ENCODE data around the gene CENPP. TPM values are rescaled to one million over a fixed set of nuclear protein-coding genes. Genes with fewer than 3 reads are reported as not detected.

The CENPP gene
- total RNA-seq, 1 experiment from 2014 or later: 14.3 TPM

DNA sequence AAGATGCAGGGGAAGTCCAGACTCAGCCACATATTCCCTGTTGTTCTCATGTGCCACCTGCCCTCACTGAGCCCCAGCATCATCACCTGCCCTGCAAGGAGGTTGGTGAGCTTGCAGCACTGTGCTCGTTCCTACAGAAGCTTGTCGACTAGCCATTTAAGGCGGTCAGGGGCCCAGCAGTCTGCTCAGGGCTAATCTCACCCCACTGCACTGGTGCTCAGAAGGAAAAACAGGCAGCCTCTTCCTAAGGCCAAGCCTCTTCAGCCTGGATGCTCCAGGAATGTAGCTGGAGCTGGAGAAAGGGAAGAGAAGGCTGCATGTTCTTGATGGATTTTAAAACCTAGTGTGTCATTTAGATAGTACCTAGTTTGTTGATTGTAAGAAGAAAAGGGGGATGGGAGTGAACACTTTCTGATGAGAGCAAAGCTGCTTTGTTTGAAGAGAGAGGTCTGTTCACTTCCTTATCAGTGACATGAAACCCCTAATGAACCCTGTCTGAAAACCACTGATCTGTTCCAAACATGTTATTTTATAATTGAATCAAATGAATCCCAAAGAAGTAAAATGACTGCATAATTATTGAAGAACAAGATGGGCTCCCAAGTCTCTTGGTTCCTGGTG lies 167.1 kb downstream of the CENPP start:
- no peak overlapping the region for H3K4me3 Mint-ChIP-seq
- H3K4me1 Mint-ChIP-seq: no peaks in the 10 kb centered on the region
- CTCF ChIA-PET: interaction anchor here (1.3 kb wide), 1 partner anchor 12 kb away, joined by 4 read pairs; no protein-coding TSS in a partner anchor
- TF ChIP-seq FOXJ3 (CRISPR knock-in tag; IDR thresholded peaks at IDR 0.05; ENCODE audit: borderline replicate concordance): no peak
- TF ChIP-seq SOX15 (CRISPR knock-in tag; IDR thresholded peaks at IDR 0.05): no peak
- TF ChIP-seq CDX4 (CRISPR knock-in tag; IDR thresholded peaks at IDR 0.05; ENCODE audit: borderline replicate concordance): no peak
- no peak for TF ChIP-seq ZNF425 (CRISPR knock-in tag; conservative IDR thresholded peaks at IDR 0.05)
- no peak for TF ChIP-seq ZNF121 (CRISPR knock-in tag; IDR thresholded peaks at IDR 0.05)
- TF ChIP-seq FOXK1 (CRISPR knock-in tag; IDR thresholded peaks at IDR 0.05): no peak
- TF ChIP-seq, protein P1, sequence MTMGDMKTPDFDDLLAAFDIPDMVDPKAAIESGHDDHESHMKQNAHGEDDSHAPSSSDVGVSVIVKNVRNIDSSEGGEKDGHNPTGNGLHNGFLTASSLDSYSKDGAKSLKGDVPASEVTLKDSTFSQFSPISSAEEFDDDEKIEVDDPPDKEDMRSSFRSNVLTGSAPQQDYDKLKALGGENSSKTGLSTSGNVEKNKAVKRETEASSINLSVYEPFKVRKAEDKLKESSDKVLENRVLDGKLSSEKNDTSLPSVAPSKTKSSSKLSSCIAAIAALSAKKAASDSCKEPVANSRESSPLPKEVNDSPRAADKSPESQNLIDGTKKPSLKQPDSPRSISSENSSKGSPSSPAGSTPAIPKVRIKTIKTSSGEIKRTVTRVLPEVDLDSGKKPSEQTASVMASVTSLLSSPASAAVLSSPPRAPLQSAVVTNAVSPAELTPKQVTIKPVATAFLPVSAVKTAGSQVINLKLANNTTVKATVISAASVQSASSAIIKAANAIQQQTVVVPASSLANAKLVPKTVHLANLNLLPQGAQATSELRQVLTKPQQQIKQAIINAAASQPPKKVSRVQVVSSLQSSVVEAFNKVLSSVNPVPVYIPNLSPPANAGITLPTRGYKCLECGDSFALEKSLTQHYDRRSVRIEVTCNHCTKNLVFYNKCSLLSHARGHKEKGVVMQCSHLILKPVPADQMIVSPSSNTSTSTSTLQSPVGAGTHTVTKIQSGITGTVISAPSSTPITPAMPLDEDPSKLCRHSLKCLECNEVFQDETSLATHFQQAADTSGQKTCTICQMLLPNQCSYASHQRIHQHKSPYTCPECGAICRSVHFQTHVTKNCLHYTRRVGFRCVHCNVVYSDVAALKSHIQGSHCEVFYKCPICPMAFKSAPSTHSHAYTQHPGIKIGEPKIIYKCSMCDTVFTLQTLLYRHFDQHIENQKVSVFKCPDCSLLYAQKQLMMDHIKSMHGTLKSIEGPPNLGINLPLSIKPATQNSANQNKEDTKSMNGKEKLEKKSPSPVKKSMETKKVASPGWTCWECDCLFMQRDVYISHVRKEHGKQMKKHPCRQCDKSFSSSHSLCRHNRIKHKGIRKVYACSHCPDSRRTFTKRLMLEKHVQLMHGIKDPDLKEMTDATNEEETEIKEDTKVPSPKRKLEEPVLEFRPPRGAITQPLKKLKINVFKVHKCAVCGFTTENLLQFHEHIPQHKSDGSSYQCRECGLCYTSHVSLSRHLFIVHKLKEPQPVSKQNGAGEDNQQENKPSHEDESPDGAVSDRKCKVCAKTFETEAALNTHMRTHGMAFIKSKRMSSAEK (CRISPR knock-in tag; IDR thresholded peaks at IDR 0.05; ENCODE audit: borderline replicate concordance): no peak
- no peak for TF ChIP-seq ZNF396 (CRISPR knock-in tag; IDR thresholded peaks at IDR 0.05; ENCODE audit: borderline replicate concordance)
- TF ChIP-seq PRRX2 (CRISPR knock-in tag; IDR thresholded peaks at IDR 0.05): no peak
- no peak for TF ChIP-seq TP53 (CRISPR knock-in tag; IDR thresholded peaks at IDR 0.05)
- TF ChIP-seq ZNF512 (CRISPR knock-in tag; IDR thresholded peaks at IDR 0.05; ENCODE audit: borderline replicate concordance): no peak
- H3K9me3 Mint-ChIP-seq: no peaks in the 10 kb centered on the region
- no peaks in the 10 kb centered on the region for H3K27me3 Mint-ChIP-seq (ENCODE audit: low read depth)
- DNase-seq (ENCODE audit: low spot score) (no peak), ATAC-seq (no peak)
- POLR2A ChIA-PET: no interaction called here
- no peaks in the 10 kb centered on the region for H3K36me3 Mint-ChIP-seq
- no peak overlapping the region for H3K27ac Mint-ChIP-seq

DNA sequence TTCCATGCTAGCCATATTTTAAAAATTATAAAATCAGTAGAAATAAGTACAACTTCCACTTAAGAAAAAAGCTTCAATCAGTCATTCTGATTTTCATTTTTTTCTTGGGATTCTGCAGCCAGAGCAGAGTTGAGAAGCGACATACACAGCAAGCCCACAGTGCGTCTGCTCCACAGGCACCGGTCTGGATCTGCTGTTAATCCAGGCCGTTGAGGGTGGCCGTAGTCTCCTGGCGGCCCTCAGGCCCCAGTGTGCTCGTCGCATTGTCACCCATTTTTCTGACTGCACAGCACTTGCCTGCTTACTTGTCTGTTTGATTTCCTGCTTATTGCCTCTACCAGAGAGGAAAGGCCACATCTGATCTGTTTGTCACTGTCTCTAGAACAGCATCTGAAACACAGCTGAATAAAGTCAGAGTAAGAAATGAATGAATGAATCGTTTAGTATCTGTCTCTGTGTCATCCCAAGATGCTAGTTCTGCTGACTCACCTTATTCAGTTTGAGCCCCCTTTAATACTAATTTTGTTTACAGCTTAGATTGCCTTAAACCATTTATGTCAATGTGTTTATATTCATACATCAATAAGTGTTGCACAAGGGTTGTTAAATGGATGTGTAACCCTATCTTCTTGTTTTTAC lies 168.1 kb downstream of the CENPP start:
- Mint-ChIP-seq H3K4me1 (no peaks in the 10 kb centered on the region), H3K36me3 (no peaks in the 10 kb centered on the region), H3K4me3 (no peak overlapping the region), H3K27me3 (ENCODE audit: low read depth) (no peaks in the 10 kb centered on the region), H3K27ac (no peak overlapping the region), H3K9me3 (no peaks in the 10 kb centered on the region)
- no peak for ATAC-seq
- CTCF ChIA-PET: interaction anchor here (1.1 to 1.5 kb wide), 2 partner anchors 168 to 213 kb away, joined by 3 read pairs; partner anchors contain the start of gene CENPP
- TF ChIP-seq, protein P2, sequence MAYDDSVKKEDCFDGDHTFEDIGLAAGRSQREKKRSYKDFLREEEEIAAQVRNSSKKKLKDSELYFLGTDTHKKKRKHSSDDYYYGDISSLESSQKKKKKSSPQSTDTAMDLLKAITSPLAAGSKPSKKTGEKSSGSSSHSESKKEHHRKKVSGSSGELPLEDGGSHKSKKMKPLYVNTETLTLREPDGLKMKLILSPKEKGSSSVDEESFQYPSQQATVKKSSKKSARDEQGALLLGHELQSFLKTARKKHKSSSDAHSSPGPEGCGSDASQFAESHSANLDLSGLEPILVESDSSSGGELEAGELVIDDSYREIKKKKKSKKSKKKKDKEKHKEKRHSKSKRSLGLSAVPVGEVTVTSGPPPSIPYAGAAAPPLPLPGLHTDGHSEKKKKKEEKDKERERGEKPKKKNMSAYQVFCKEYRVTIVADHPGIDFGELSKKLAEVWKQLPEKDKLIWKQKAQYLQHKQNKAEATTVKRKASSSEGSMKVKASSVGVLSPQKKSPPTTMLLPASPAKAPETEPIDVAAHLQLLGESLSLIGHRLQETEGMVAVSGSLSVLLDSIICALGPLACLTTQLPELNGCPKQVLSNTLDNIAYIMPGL (CRISPR knock-in tag; IDR thresholded peaks at IDR 0.05): no peak
- no peak for TF ChIP-seq ZMAT4 (CRISPR knock-in tag; IDR thresholded peaks at IDR 0.05)
- TF ChIP-seq ZNF219 (CRISPR knock-in tag; IDR thresholded peaks at IDR 0.05; ENCODE audit: borderline replicate concordance): no peak
- no peak for TF ChIP-seq ZNF121 (CRISPR knock-in tag; IDR thresholded peaks at IDR 0.05)
- no peak for TF ChIP-seq ZNF232 (CRISPR knock-in tag; IDR thresholded peaks at IDR 0.05)
- no peak for TF ChIP-seq RORB (CRISPR knock-in tag; IDR thresholded peaks at IDR 0.05)
- no peak for TF ChIP-seq ERG (CRISPR knock-in tag; IDR thresholded peaks at IDR 0.05)
- TF ChIP-seq NR1H2 (CRISPR knock-in tag; IDR thresholded peaks at IDR 0.05): no peak
- TF ChIP-seq, protein P3, sequence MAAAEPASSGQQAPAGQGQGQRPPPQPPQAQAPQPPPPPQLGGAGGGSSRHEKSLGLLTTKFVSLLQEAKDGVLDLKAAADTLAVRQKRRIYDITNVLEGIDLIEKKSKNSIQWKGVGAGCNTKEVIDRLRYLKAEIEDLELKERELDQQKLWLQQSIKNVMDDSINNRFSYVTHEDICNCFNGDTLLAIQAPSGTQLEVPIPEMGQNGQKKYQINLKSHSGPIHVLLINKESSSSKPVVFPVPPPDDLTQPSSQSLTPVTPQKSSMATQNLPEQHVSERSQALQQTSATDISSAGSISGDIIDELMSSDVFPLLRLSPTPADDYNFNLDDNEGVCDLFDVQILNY (CRISPR knock-in tag; IDR thresholded peaks at IDR 0.05): no peak
- TF ChIP-seq NR2C2 (CRISPR knock-in tag; IDR thresholded peaks at IDR 0.05): no peak
- no peak for TF ChIP-seq SMAD4 (CRISPR knock-in tag; IDR thresholded peaks at IDR 0.05)
- no peak for TF ChIP-seq FOXK1 (CRISPR knock-in tag; IDR thresholded peaks at IDR 0.05)
- no peak for DNase-seq (ENCODE audit: low spot score)
- POLR2A ChIA-PET: no interaction called here
